RPMI7951 (cell line): ENCODE measurements around the gene MPP2. TPM values are rescaled to one million over a fixed set of nuclear protein-coding genes. Genes with fewer than 3 reads are reported as not detected.
A peak's percentile ranks its signal among the peaks of the same experiment; 100 is the strongest.
"Not testable (repeated sequence)": the region's sequence is repeated elsewhere in the genome, so short reads cannot be mapped to it uniquely, and the experiment has no call there.

Source experiments
- DNase-seq: peaks from one replicate; pipeline ENCODE4 v3.0.0-alpha.2; 2012; ENCODE audit warnings: low read depth
- total RNA-seq: library from RNA; depleted of rRNA; stranded (reverse); fragments of >200 nt; shearing (Covaris generic); gene quantifications from 2 replicates; pipeline ENCODE4 v1.2.3, GENCODE V29; 2014

Gene MPP2
- total RNA-seq, 1 experiment from 2014 or later = 0.96 TPM

- no peak for DNase-seq
Measured at GRCh38 chr17:43905400-43905984, 1.8 kb downstream of the MPP2 start.

- DNase-seq = no peak
Measured at GRCh38 chr17:43901861-43902589, 5.3 kb downstream of the MPP2 start.

- DNase-seq = no peak
Measured at GRCh38 chr17:43900858-43901754, 6.2 kb downstream of the MPP2 start.

GRCh38 chr17:43900183-43900857 is 7.0 kb downstream of the MPP2 start:
- peak; percentile 80 for DNase-seq

GRCh38 chr17:43898446-43898845 is 8.9 kb downstream of the MPP2 start:
- DNase-seq = no peak

- no peak for DNase-seq
Measured at GRCh38 chr17:43897831-43898230, 9.5 kb downstream of the MPP2 start.

GRCh38 chr17:43894494-43894893 is 12.8 kb downstream of the MPP2 start:
- DNase-seq = not testable (repeated sequence)

GRCh38 chr17:43892647-43892952 is 14.7 kb downstream of the MPP2 start:
- DNase-seq = no peak

- DNase-seq = peak; percentile 34
Measured at GRCh38 chr17:43891851-43892646, 15.3 kb downstream of the MPP2 start.

- no peak for DNase-seq
Measured at GRCh38 chr17:43890240-43890639, 17.1 kb downstream of the MPP2 start.

- no peak for DNase-seq
Measured at GRCh38 chr17:43888548-43888947, 18.8 kb downstream of the MPP2 start.

GRCh38 chr17:43882761-43883415 is 24.4 kb downstream of the MPP2 start:
- DNase-seq = no peak

GRCh38 chr17:43881758-43882505 is 25.4 kb downstream of the MPP2 start:
- no peak for DNase-seq

- DNase-seq = no peak
Measured at GRCh38 chr17:43881181-43881580, 26.2 kb downstream of the MPP2 start.

- peak; percentile 23 for DNase-seq
Measured at GRCh38 chr17:43880420-43880991, 26.8 kb downstream of the MPP2 start.

- no peak for DNase-seq
Measured at GRCh38 chr17:43879723-43880419, 27.5 kb downstream of the MPP2 start.

GRCh38 chr17:43878260-43879175 is 28.8 kb downstream of the MPP2 start:
- DNase-seq = peak; percentile 67
